ENCODE data around the gene RANGAP1. TPM values are rescaled to one million over a fixed set of nuclear protein-coding genes. Genes with fewer than 3 reads are reported as not detected.

RANGAP1 gene
- polyA plus RNA-seq, 1 donor (not counting 4 experiments of a cell fraction or from before 2014, with no cell fraction given), result 85.9 TPM

DNA sequence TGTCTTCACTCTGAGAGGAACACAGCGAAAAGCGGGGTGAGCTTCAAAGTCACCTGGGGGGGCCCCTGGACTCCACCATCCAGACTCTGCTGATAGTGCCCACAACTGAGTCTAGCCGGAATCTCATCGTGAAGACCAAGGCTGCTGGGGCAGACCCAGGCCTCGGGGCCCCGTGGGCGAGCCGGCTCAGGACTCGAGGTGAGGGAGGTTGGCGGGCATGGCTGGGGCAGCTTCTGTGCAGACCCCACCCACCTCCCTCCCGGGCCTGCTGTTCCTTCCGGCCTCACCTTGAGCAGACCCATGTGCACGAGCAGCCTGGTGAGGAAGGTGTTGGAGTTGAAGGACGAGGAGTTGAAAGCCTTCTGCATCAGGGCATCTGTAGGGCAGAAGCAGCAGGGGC, 36.5 kb downstream of the RANGAP1 start:
- H3K4me1 ChIP-seq (ENCODE audit: control insufficient read depth, extremely low read depth, insufficient read depth, low read length), result peaks cover under 1% of the 10 kb centered on the region
- peaks cover 57 to 68% of the 10 kb centered on the region in 2 experiments for H3K36me3 ChIP-seq (ENCODE audit: control insufficient read depth in 2 of 2, extremely low read depth in 1 of 2, insufficient read depth in 2 of 2, low read length in 2 of 2)
- H2AFZ ChIP-seq (ENCODE audit: control insufficient read depth, low read length), result no peak overlapping the region
- no peak overlapping the region for H3K4me2 ChIP-seq (ENCODE audit: control insufficient read depth, extremely low read depth, insufficient read depth, low read depth, low read length)
- TF ChIP-seq, protein P1, sequence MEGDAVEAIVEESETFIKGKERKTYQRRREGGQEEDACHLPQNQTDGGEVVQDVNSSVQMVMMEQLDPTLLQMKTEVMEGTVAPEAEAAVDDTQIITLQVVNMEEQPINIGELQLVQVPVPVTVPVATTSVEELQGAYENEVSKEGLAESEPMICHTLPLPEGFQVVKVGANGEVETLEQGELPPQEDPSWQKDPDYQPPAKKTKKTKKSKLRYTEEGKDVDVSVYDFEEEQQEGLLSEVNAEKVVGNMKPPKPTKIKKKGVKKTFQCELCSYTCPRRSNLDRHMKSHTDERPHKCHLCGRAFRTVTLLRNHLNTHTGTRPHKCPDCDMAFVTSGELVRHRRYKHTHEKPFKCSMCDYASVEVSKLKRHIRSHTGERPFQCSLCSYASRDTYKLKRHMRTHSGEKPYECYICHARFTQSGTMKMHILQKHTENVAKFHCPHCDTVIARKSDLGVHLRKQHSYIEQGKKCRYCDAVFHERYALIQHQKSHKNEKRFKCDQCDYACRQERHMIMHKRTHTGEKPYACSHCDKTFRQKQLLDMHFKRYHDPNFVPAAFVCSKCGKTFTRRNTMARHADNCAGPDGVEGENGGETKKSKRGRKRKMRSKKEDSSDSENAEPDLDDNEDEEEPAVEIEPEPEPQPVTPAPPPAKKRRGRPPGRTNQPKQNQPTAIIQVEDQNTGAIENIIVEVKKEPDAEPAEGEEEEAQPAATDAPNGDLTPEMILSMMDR (optimal IDR thresholded peaks at IDR 0.05 in 1 of 3, IDR thresholded peaks at IDR 0.05 in 1 of 3, conservative IDR thresholded peaks at IDR 0.05 in 1 of 3; ENCODE audit: extremely low read depth in 1 of 3, insufficient read depth in 2 of 3, low read length in 3 of 3), result no peak
- no peak for TF ChIP-seq EZH2 (IDR thresholded peaks at IDR 0.05; ENCODE audit: low read length)
- dilution Hi-C loops (cut with MboI; ENCODE audit: extremely low pct_ligation_motif_present, low sequenced_read_pairs), result no loop called here
- no peaks in the 10 kb centered on the region for H3K9me1 ChIP-seq (ENCODE audit: control insufficient read depth, extremely low read depth, insufficient read depth, low read length)
- no peak overlapping the region for H3K27ac ChIP-seq (ENCODE audit: control insufficient read depth, insufficient read depth, low read length)
- H3K9me3 ChIP-seq (ENCODE audit: control insufficient read depth, low read depth, low read length), result no peaks in the 10 kb centered on the region
- no peaks in the 10 kb centered on the region for H3K27me3 ChIP-seq (ENCODE audit: control insufficient read depth, extremely low read depth, insufficient read depth, low read length)
- peaks cover 8% of the 10 kb centered on the region for H4K20me1 ChIP-seq (ENCODE audit: control insufficient read depth, extremely low read depth, insufficient read depth, low read length)
- FAIRE-seq (no peak), DNase-seq (ENCODE audit: low read depth, low spot score) (no peak)
- H3K4me3 ChIP-seq (ENCODE audit: control insufficient read depth in 2 of 3, extremely low read depth in 1 of 3, insufficient read depth in 2 of 3, low read depth in 1 of 3, low read length in 3 of 3), result no peak overlapping the region
- no peak overlapping the region for H3K9ac ChIP-seq (ENCODE audit: control insufficient read depth, extremely low read depth, insufficient read depth, low read length)
- peaks cover 3% of the 10 kb centered on the region for H3K79me2 ChIP-seq (ENCODE audit: control insufficient read depth, insufficient read depth, low read length)

DNA sequence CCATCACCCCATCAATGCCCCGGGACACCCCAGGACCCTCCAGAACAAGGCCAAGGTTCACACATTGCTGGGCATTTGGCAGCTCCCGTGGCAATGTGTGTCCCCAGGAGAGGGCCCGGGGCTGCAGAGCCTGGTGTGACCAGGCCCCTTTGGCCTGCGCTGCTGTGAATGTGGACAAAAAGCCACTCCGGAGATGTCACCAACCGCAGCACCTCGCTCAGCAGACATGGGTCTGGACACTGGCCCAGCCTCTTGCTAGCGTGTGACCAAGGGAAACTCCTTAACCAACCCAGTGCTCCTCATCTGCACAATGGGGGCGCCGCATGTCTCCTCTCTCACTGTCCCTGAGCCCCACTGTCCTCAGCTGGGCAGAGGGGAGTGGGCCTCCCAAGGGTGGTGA, 37.2 kb downstream of the RANGAP1 start:
- DNase-seq (ENCODE audit: low read depth, low spot score), result no peak
- Histone ChIP-seq H4K20me1 (ENCODE audit: control insufficient read depth, extremely low read depth, insufficient read depth, low read length) (peaks cover 8% of the 10 kb centered on the region), H3K4me2 (ENCODE audit: control insufficient read depth, extremely low read depth, insufficient read depth, low read depth, low read length) (no peak overlapping the region), H3K79me2 (ENCODE audit: control insufficient read depth, insufficient read depth, low read length) (peaks cover 3% of the 10 kb centered on the region), H3K4me3 (ENCODE audit: control insufficient read depth in 2 of 3, extremely low read depth in 1 of 3, insufficient read depth in 2 of 3, low read depth in 1 of 3, low read length in 3 of 3) (no peak overlapping the region), H3K36me3 (ENCODE audit: control insufficient read depth in 2 of 2, extremely low read depth in 1 of 2, insufficient read depth in 2 of 2, low read length in 2 of 2) (peaks cover 53 to 65% of the 10 kb centered on the region in 2 experiments), H3K9me1 (ENCODE audit: control insufficient read depth, extremely low read depth, insufficient read depth, low read length) (no peaks in the 10 kb centered on the region), H3K27me3 (ENCODE audit: control insufficient read depth, extremely low read depth, insufficient read depth, low read length) (no peaks in the 10 kb centered on the region), H3K9me3 (ENCODE audit: control insufficient read depth, low read depth, low read length) (no peaks in the 10 kb centered on the region), H3K27ac (ENCODE audit: control insufficient read depth, insufficient read depth, low read length) (no peak overlapping the region), H3K9ac (ENCODE audit: control insufficient read depth, extremely low read depth, insufficient read depth, low read length) (no peak overlapping the region), H3K4me1 (ENCODE audit: control insufficient read depth, extremely low read depth, insufficient read depth, low read length) (peaks cover 7% of the 10 kb centered on the region), H2AFZ (ENCODE audit: control insufficient read depth, low read length) (no peak overlapping the region)
- TF ChIP-seq, protein P1 (optimal IDR thresholded peaks at IDR 0.05 in 1 of 3, IDR thresholded peaks at IDR 0.05 in 1 of 3, conservative IDR thresholded peaks at IDR 0.05 in 1 of 3; ENCODE audit: extremely low read depth in 1 of 3, insufficient read depth in 2 of 3, low read length in 3 of 3), result no peak
- TF ChIP-seq EZH2 (IDR thresholded peaks at IDR 0.05; ENCODE audit: low read length), result no peak
- no peak for FAIRE-seq
- dilution Hi-C loops (cut with MboI; ENCODE audit: extremely low pct_ligation_motif_present, low sequenced_read_pairs), result no loop called here
